AML-193 (cell line): ENCODE results near the gene PSORS1C1.
A peak's percentile ranks its signal among the peaks of the same experiment; 100 is the strongest.
"Not testable (repeated sequence)": the region's sequence is repeated elsewhere in the genome, so short reads cannot be mapped to it uniquely, and the experiment has no call there.

Source experiments
- DNase-seq, 2 experiments: peaks; one replicate each; lab custom pipeline; 2025; lab: John Stamatoyannopoulos, UW

Gene PSORS1C1, protein sequence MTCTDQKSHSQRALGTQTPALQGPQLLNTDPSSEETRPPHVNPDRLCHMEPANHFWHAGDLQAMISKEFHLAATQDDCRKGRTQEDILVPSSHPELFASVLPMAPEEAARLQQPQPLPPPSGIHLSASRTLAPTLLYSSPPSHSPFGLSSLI

DNA sequence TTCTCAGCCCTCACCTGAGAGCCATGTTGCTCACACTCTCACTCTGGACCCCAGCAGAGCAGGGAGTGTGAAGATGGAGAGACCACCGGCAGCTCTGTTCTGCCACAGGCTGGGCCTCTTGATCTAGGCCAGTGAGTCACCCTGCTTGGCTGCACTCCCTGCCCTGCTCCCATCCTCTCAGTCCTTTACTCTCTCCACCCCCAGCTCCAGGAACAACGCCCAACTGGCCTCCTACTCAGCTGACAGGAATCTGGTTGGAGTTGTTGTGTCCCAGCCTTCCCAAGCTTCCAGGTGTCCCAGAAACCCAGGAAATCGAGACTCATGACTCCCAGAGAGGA lies at the start of gene PSORS1C1:
TSS of gene PSORS1C1 (plus strand) at position 260 of the 338 bp plus-strand sequence. CDS start 14,833 bp downstream, outside the sequence.
- no peak for DNase-seq

DNA sequence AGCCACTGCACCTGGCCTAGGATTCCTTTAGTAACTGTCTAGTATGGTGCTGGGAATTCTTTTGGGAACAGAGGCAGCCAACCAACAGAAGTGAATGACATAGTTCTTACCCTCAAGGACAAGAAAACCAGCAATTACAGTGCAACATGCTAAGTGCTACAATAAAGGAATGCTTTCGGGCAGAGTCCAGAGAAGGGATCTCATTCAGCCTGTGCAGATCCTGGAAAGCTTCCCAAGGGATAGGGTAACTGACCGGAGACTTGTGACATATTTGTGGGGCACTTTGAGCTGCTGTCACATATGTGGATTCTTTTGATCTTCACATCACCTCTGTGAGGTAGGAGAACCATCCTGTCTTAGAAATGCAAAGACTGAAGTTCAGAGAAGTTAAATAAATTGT lies 49.0 kb upstream of the PSORS1C1 start:
- no peak for DNase-seq

DNA sequence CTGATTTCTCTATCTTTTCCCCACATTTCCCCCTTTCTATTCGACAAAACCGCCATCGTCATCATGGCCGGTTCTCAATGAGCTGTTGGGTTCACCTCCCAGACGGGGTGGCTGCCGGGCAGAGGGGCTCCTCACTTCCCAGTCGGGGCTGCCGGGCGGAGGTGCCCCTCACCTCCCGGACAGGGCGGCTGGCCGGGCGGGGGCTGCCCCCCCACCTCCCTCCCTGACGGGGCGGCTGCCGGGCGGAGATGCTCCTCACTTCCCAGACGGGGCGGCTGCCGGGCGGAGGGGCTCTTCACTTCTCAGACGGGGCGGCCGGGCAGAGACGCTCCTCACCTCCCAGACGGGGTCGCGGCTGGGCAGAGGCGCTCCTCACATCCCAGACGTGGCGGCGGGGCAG lies 47.6 kb upstream of the PSORS1C1 start:
- DNase-seq, result not testable (repeated sequence)

DNA sequence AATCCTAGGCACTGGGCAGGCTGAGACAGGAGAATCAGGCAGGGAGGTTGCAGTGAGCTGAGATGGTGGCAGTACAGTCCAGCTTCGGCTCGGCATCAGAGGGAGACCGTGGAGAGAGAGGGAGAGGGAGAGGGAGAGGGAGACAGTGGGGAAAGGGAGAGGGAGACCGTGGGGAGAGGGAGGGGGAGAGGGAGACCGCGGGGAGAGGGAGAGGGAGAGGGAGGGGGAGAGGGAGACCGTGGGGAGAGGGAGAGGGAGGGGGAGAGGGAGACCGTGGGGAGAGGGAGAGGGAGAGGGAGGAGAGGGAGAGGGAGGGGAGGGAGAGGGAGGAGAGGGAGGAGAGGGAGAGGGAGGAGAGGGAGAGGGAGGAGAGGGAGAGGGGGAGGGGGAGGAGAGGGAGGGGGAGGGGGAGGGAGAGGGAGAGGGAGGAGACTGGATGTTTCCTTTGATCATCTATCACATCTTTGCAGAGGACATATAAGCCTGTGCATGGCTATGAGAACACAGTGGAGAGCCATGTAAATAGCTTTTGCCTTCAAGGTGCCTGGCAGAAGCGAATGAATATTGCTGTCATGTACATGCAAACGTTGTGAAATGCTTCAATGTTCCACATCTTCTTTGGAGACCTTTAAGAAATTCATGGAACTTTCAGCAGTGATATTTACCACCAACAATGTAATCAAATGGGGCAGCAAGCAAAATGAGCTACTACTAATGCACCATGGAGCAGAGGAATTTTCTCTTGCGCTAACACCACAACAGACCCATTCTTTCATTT lies 46.5 kb upstream of the PSORS1C1 start:
- not testable (repeated sequence) for DNase-seq

DNA sequence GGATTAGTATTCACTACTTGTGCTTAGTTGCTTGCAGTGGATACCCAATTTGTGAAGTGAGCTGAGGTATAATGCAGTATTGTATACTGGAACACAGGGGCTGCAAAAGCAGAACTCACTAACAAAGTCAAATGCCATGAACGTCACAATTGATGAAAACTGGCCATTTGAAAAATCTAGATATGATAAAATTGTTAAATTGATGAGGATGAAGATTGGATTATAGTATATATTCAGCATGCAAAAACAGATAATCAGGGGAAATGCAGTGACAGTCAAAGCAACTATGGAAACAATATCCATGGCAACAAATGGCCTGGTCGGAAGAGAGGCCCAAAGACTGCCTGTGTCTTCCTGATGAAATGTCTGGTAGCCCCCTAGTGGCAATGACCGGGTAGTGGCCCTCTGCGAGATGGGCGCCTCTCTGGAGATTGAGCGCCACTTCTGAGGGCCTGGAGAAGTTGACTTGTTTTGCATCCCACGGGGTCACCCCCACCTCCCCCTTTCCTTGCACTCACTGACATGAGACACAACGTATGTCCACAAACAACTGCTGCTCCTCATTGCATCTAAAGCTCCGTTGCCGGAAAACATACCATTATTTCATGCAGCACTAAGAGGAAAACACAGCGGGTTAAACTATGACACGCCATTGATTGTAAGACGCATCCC lies 45.8 kb upstream of the PSORS1C1 start:
- DNase-seq, result peak; percentile 71 to 76

DNA sequence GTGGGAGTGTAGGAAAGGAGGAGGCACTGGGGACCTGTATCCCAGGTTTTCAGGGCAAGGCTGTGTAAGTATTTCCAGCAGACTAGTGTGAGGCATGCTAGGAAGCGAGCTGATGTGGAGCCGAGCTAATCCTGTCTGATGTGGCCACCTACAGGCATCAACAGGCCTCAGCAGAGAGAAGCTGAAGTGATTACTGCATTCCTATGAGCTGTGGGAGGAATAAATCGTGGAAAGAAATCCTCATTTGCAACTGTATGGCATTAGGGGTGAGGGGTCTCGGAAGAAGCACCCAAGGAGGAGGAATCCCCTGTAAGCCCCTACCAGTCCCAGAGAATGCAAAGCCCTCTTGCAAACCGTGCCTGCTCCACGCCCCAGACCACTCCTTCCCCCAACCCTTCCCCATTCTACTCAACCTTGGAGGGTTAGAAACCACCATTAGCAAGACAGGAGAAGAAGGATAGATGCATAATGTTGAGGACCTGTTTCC lies 43.8 kb upstream of the PSORS1C1 start:
- no peak for DNase-seq

DNA sequence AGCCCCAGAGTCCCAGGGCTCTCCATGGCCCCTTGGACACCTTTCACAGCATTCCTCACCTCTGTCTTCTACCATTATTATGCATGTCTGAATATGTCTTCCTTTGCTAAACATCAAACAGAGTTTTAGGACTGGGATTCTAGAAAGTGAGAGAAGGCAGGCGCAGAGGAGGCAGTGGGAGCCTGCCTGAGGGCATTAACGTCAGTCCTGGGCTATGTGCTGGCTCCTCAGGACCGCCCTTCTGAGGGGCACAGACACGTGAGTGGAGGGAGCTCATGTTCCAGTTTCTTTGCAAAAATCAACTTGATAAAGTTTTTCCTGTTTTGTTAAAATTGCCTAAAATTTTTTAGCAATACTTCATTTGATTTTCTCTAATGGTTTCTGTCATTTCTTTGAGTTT lies 40.2 kb upstream of the PSORS1C1 start:
- DNase-seq, result no peak

DNA sequence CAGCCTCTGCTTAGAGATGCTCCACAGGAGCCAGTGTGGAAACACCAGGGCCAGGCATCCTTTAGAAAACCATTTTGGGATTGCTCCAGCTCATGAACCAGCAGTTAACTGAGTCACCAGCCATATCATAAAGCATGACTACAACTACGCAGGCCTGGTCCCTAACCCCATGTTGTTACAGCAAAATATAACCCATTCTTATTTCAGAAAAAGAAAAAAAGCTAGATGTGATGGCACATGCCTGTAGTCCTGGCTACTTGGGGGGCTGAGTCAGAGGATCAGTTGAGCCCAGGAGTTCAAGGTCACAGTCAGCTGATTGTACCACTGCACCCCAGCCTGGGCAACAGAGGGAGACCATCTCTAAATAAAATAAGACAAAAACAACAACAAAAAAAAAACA lies 39.1 kb upstream of the PSORS1C1 start:
- no peak for DNase-seq

DNA sequence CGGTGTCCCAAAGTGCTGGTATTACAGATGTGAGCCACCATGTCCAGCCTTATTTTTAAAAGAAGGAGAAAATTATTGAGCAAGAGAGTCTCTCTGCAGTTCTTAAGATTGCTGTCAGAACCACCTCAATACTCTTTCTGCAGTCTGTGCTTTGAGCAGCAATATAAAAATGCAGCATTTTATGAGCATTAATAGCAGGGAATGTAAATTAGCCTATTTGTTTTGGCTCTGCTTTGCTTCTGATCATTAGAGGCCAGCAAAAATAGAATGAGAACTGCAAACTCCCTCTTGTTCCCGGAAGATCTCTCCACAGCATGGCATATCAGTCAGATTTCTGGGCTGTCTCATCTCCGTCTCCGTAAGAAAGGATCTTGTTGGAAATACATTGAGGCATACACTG lies 38.0 kb upstream of the PSORS1C1 start:
- DNase-seq, result no peak

DNA sequence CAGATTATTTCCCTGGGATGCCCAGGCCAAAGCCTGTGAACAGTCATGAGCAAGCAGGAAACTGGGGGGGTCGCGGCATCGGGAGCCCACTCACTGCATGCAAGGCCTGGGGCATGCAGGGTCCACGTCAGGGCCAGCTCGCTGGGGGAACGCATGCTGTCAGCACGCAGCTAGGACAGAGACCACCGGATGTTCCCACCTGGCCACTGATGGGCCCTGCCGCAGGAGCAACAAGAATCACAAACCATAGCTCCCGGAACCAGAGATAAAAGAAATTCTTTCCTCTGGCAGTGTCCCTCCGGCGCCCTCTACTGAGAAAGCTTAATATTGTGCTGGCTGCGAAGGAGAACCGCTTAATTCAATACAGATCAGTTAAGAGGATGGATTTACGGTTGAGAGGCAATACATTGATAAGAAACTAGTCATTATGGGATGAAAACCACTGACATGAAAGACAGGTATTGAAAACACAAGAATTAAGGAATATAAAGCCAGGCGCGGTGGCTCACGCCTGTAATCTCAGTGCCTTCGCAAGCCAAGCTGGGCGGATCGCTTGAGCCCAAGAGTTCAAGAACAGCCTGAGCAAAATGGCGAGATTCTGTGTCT lies 34.8 kb upstream of the PSORS1C1 start:
- DNase-seq, result peak; percentile 59 to 75

DNA sequence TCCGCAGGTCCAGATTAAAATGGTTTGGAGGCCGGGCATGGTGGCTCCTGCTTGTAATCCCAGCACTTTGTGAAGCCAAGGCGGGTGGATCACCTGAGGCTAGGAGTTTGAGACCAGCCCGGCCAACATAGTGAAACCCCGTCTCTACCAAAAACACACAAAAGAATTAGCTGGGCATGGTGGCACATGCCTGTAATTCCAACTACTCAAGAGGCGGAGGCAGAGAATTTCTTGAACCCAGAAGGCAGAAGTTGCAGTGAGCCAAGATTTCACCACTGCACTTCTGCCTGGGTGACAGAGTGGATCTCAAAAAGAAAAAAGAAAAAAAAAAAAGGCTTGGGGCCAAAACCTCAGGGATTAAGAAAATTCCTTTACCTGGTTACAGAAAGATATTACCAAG lies 32.7 kb upstream of the PSORS1C1 start:
- no peak for DNase-seq

DNA sequence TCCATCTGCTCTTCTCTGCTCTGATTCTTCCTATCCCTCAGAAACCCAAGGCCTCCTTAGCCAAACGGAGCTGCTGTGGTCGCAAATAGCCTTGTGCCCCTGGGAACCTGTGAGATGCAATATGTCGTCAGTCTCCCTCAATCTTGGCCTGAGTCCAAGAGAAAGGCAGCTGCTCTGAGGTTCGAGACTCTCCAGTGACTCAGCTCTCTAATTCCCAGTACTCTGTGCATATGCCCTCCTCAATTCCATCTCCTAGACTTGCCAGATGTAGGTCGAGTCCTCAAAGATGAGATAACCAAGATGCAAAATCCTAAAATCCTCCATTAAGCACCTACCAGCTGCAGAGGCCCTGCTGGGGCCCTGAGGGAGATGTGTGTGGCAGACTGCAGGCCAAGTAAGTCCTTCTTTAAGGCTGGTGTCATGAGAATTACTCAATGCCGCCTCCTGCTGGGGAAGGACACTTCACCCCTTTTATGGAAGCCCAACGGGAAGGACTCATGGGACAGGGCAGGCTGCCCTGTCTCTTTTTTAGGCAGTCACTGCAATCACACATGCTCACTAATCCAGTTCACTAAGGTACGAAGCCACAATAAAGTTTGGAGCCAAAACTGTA lies 30.8 kb upstream of the PSORS1C1 start:
- DNase-seq, result peak; percentile 38 to 61

DNA sequence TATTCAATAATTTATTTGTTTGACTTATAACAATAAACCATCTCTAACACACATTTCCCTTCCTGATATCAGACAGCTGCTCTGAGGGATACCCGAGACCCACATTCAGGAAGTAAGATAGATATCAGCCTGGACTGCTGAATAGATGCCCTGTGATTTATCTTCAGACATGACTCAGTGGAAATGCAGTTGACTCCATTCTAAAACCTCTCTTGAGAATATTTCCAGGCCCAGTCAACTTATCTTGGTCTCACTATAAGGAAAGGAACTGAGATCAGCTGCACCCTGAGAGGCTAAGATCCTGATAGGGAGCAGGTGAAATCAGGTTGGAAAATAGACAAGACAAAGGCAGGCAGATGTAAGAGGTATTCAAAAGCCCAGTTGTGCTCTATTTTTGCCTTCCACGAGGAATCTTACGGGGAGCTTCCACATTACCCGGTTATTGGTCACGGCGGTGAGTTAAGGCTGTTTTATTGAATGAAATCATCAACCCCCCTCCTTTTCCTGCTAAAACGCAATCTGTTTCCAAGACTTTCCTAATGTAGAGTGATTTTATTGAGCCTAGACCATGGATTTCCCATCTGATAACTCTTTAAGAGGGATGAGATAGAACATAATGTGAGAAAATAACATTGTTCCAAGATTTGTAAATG lies 27.7 kb upstream of the PSORS1C1 start:
- DNase-seq, result no peak

DNA sequence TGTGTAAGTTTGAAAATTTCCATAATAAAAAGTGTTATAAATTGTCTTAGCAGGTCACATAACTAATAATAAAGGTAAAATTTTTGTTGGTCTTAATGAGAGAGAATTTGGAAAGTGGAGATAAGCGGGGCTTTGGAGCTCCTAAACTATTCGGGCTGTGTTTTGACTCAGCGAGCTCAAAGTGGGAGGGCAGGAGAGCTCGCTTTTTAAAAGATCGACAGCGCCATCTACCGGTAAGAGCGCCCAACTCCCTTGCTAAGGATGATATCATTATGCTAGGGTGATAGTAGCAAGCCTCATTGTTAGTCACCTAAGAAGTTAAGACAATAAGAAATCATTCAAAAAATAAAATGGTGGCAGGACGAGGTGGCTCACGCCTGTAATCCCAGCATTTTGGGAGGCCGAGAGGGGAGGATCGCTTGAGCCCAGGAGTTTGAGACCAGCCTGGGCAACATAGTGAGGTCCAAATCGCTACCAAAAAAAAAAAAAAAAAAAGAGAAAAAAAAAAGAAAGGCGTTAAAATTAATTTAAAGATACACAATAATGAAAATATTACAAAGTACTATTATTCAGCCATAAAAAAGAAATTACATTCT lies 27.0 kb upstream of the PSORS1C1 start:
- peak; percentile 77 to 78 for DNase-seq

DNA sequence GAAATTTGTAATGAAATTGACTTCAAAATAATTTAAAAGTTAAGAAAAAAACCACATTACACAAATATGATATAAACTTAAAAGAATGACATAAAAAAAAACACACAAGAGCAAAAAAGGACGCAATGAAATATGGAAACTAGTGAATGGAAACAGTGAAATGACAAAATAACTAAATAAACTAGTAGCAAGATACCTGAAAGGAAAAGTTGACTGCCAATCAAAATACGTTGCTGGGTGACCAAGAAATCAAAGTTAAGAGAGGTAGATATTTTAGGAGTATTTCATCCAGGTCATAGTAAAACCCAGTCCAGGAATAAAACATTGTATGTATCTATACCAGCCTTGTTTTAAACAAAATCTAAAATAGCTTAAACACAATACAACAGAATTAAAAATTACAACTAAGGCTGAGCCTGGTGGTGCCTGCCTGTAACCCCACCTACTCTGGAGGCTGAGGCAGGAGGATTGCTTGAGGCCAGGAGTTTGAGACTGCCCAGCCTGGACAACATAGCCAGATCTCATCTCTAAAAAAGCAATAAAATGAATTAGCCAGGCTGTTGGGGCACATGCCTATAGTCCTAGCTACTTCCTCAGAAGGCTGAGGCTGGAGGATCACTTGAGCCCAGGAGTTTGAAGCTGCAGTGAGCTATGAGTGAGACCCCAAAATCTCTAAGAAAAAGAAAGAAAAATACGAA lies 24.2 kb upstream of the PSORS1C1 start:
- DNase-seq, result no peak

DNA sequence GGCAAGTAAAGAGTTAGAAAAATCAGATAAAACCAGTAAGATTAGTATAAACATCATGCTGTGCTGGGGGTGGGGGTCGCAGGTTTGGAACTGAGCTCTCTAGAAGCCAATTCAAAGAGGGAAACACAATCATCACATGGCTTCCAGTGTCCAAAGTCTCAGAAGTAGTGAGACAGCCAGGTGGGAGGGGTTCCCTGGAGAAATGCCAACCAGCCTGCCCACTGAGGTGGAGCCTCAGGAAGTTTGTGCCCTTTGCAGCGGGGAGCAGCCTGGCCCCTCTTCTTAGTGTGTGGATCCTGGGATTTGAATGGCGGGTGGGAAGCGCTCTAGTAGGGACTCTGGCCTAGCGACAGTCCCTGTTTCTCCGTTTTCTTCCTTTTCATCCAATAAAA lies 23.6 kb upstream of the PSORS1C1 start:
- DNase-seq, result no peak

DNA sequence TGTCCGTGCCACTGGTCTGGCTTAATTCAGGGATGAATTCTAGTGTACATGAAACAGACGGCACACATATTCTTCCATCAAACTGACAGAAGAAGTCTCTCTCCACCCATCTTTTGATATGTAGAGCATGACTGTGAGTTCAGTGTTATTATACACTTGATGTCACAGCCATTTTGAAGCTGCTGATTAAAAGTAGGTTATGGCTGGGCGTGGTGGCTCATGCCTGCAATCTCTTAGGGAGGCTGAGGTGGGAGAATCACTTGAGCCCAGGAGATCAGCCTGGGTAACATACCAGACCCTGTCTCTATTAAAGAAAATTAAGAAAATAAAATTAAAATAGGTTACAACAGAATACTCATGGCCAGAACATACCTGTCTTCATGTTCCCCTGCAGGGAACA lies 22.9 kb upstream of the PSORS1C1 start:
- no peak for DNase-seq

DNA sequence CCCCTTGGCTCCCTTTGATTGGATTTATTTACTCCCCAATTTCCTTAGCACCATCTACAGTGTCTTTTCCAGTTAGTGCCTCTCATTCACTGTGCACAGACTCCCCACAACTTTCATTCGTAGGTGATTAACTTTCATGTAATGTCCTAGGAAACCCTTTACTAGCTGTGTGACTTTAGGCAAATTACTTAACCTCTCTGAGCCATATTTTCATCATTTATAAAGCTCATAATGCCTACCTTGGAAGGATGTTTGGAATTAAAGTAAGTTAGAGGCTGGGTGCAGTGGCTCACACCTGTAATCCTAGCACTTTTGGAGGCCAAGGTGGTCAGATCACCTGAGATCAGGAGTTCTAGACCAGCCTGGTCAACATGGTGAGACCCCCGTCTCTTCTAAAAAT lies 22.4 kb upstream of the PSORS1C1 start:
- DNase-seq, result no peak

DNA sequence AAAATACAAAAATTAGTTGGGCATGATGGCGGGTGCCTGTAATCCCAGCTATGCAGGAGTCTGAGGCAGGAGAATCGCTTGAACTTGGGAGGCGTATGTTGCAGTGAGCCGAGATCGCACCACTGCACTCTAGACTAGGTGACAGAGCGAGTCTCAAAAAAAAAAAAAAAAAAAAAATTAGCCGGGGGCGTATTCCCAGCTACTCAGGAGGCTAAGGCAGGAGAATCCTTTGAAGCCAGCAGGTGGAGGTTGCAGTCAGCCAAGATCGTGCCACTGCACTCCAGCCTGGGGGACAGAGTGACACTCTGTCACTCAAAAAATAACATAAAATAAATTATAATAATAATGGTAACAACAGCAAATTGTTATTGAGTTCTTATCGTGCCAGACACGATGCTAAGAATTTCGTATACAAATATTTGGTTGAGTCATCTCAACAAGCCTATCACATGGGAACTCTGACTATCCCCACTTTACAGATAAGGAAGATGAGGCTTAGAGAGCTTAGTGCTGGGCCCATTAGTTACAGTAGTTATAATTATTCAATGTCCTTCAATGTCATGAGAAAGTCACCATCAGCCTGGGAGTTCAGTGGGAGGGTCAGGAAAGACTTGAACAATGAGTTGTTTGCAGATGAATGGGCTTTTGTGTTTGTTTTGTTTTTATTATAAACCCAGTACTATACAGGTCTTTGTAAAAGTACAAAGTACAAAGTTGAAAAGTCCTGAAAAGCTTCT lies 21.7 kb upstream of the PSORS1C1 start:
- DNase-seq, result no peak

DNA sequence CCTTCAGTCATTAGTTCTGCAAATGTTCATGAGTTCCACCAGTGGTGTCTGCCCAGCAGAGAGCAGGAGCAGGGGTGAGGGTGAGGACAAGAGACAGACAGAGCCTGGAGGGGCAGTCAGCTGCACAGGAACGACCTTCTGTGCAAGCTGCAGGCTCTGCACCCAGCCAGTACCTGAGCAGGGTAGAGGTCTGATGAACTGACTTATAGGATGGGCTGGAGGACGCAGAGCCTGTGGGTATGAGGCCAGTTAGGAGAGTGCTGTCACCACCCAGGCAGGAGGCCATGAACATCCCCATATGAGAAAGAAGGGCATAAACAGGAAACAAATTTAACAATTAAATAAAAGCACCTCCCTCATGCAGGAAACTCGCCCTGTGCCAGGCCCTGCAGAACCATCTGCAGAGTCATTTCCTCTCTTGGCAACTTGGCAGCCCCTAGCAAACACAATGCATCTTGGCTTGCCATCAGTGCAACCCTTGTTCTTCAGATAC lies 20.2 kb upstream of the PSORS1C1 start:
- peak; percentile 44 to 50 for DNase-seq
